Measurements from ENCODE around the gene CAMTA1.
A peak's percentile ranks its signal among the peaks of the same experiment; 100 is the strongest.

The CAMTA1 gene

DNA sequence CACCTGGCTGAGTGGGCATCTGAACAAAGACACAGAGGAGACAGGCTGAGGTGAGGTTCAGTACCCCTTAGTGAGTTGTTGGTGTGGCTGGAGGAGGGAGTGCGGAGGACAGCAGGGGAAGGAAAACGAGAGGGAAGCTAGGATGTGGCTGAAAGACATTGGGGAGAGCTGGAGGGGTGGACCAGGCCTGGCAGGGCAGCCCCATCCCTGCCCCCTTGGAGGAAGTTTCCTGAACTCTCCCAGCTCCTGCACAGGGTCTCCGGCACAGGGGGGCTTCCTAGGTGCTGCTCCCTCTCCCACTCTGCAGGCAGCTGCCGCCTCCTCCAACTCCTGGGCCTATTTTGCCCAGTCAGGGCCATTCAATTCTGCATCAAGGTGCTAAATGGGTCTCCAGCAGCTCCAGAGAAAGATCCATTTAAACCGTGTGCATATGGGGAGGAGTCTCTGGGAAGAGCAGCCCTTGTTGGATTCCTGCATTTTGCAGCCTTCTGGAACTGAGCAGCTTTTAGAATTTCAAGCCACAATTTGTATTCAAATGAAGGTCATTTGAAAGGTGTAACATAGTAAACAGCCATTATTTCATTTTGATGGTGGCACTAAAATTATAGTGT, 193.9 kb downstream of the CAMTA1 start:
- no peak for DNase-seq (ENCODE audit: low spot score)

DNA sequence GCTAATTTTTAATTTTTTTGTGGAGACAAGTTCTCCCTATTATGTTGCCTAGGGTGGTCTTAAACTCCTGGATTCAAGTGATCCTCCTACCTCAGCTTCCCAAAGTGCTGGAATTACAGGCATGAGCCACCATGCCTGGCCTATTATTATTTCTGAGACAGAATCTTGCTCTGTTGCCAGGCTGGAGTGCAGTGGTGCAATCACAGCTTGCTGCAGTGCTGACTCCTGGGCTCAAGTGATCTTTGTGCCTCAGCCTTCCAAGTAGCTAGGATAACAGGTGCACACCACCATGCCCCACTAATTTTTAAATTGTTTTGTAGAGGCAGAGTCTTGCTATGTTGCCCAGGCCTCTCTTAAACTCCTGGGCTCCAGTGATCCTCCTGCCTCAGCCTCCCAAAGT, 196.3 kb downstream of the CAMTA1 start:
- DNase-seq (ENCODE audit: low spot score): no peak

DNA sequence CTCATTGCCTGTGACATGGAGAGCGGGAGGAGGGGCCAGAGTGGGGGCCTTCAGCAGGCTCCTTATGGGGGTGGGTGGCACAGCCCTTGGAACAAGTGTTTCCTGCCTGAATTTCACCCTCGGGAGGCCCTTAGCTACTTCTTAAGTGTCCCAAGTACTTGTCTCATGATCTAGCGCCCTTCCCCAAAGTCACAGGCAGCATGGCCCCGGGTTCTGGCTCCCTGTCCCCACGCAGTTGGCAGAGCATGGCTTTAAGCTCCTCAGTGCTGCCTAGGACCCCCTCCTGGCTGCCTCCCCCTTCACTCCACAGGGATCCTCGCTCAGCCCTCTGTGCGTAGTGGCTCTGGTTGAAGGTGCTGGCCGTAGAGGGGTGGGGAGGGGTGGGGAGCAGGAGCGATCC, 197.2 kb downstream of the CAMTA1 start:
- DNase-seq (ENCODE audit: low spot score): no peak

DNA sequence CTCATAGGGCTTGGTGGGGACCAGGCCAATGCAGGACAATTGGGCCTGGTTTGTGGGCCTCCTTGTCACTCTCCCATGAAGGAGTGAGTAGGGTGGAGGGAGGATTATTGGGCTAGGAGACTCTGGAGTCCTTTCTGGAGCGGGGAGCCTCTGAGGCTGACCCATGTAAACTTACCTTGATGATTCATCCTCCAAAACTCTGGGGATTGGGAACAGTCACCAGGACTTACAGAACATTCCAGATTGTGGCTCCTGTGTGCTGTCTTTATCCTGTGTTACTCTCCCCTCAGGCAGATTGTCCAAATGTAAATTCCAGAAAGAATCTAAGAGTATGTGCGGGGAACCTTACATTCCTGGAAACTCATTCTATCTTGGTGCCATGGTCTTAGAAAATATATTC, 197.6 kb downstream of the CAMTA1 start:
- no peak for DNase-seq (ENCODE audit: low spot score)

DNA sequence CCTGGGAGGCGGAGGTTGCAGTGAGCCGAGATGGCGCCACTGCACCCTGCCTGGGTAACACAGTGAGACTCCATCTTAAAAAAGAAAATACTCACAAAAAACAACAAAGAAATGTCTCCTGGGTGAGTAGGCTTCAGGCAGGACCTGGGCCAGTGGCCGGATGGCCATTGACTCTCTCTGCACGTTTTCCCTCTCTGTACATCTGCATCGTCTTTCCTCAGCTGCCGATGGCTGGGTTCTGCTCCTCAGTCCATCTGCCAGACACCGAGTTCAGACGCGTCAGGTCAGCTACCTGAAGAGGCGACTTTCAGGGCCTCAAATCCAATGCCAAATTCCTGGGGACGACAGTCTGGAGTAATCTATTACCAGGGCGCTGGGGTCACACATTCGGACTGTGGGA, 199.3 kb downstream of the CAMTA1 start:
- DNase-seq (ENCODE audit: low spot score): no peak

GRCh38 chr1:6984986-6985385, 199.7 kb downstream of the CAMTA1 start:
- no peak for DNase-seq (ENCODE audit: low spot score)

GRCh38 chr1:6985549-6986276, 200.5 kb downstream of the CAMTA1 start:
- DNase-seq (ENCODE audit: low spot score): no peak

GRCh38 chr1:6986281-6986680, 201.0 kb downstream of the CAMTA1 start:
- DNase-seq (ENCODE audit: low spot score): no peak

GRCh38 chr1:6987940-6988339, 202.7 kb downstream of the CAMTA1 start:
- no peak for DNase-seq (ENCODE audit: low spot score)

GRCh38 chr1:6988796-6989195, 203.5 kb downstream of the CAMTA1 start:
- no peak for DNase-seq (ENCODE audit: low spot score)

DNA sequence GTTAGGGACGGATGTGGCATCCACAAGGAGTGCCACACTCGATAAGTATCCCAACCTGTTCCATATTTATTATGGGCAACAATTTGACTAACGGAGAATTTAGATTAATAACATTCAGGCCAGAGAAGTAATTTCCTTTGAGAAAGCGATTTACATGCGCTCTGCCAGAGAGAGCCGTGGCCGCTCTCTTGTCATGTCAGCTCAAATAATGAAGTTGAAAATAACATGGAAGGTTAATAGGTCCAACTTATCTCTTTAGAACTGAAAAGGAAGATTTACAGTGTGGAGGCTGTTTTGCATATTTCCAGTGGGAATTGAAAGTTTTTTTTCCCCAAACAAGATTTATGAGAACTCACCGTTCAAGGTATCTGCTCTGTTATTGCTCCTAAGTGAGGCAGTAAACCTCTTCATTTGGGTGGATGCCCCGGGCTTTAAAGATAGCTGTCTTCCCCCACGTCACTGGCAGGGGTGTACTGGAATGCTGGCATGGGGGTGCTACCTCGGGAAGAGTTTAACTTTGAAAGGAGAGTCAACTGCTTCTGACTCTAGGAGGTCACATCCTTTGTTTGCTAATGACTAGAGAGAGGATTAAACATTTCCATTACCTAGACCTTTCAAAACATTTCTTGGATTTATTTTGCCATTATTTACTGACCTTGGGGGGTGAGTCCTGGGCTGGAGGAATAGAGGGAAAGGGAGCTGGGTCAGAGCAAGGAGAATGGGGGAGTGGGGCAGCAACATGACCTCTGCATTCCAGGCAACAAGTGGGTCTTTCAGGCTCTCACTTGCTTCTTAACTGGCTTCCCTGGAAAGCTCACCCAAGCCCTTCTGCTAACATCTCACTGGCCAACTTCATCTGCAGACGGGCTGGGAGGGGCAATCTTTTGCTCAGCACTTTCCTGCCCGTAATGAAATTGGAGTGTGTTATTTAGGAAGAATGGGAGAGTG, 204.2 kb downstream of the CAMTA1 start:
- no peak for DNase-seq (ENCODE audit: low spot score)

- peak; percentile 32 for DNase-seq (ENCODE audit: low spot score)
Measured at GRCh38 chr1:6991266-6991665, 206.0 kb downstream of the CAMTA1 start.

GRCh38 chr1:6995789-6996188, 210.5 kb downstream of the CAMTA1 start:
- DNase-seq (ENCODE audit: low spot score): no peak

GRCh38 chr1:6996371-6996770, 211.1 kb downstream of the CAMTA1 start:
- no peak for DNase-seq (ENCODE audit: low spot score)

- DNase-seq (ENCODE audit: low spot score): no peak
Measured at GRCh38 chr1:6996866-6997265, 211.6 kb downstream of the CAMTA1 start.

GRCh38 chr1:6998267-6998666, 213.0 kb downstream of the CAMTA1 start:
- DNase-seq (ENCODE audit: low spot score): no peak

DNA sequence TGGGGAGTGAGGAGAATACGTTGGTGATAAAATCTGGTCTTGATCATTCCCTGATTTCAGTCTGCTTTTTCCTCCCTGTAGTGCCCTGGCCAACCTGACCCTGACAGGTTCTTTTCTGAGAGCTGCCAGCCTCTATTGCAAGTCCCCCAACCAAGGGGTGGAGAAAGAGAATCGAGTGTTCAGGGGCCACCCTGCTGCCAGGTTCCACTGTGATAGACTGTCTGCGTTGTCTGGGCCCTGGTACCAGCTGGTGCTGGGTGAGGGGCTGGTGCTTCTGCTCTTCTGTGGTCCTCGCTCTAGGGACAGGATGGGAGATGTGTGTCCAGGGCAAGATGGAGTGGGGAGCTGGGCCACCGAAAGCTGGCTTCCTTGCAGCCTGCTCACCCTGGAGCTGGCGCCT, 214.6 kb downstream of the CAMTA1 start:
- DNase-seq (ENCODE audit: low spot score): no peak

GRCh38 chr1:7000720-7001119, 215.5 kb downstream of the CAMTA1 start:
- DNase-seq (ENCODE audit: low spot score): no peak

DNA sequence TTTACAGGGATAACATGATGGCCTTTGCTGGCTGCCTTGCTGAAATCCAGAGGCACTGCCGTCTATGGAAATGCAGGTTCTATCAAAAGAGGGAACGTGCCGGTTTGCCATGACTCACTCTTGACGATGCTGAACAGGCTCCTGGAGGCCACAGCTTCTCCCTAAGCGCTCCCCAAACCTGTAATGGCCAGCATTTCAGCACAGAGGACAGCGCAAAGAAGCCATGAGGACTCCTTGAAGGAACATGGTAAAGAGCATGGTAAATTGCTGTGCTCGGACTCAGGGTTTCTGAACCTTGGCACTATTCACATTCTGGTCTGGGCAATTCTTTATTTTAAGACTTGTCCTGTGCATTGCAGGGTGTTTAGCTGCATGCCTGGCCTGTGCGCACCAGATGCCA, 217.5 kb downstream of the CAMTA1 start:
- DNase-seq (ENCODE audit: low spot score): no peak

GRCh38 chr1:7003676-7004075, 218.4 kb downstream of the CAMTA1 start:
- DNase-seq (ENCODE audit: low spot score): no peak

GRCh38 chr1:7004181-7004580, 218.9 kb downstream of the CAMTA1 start:
- DNase-seq (ENCODE audit: low spot score): no peak

- no peak for DNase-seq (ENCODE audit: low spot score)
Measured at GRCh38 chr1:7005762-7006161, 220.5 kb downstream of the CAMTA1 start.
